Activated CD4-positive, alpha-beta T cell treated with anti-CD3 and anti-CD28 coated beads for 36 hours (primary cell): Measurements from ENCODE around the gene EVI5. TPM values are rescaled to one million over a fixed set of nuclear protein-coding genes. Genes with fewer than 3 reads are reported as not detected.

ENCODE experiments used
- ATAC-seq: fragments of 200-7000 bp; cut with Tn5 transposase; one replicate; pipeline ENCODE4 v1.10.0; 2021; ENCODE audit warnings: mild to moderate bottlenecking, moderate library complexity
- CTCF ChIA-PET: fragments of 350-600 bp; sonication (Branson Sonifier 250); formaldehyde crosslinking; loops from one replicate; lab custom pipeline; 2021; ENCODE audit warnings: antibody characterized with exemption; lab: Charles Lee
- POLR2A ChIA-PET: fragments of 350-600 bp; sonication (Branson Sonifier 250); formaldehyde crosslinking; loops from one replicate; lab custom pipeline; 2021; ENCODE audit warnings: antibody characterized with exemption, inconsistent platforms; lab: Charles Lee
- DNase-seq: peaks from one replicate; pipeline ENCODE4 v3.0.0-alpha.2; 2020
- H3K27ac Mint-ChIP-seq: one replicate; pipeline ENCODE4 v1.8.0; 2021; ENCODE audit warnings: mixed read lengths
- H3K27me3 Mint-ChIP-seq: one replicate; pipeline ENCODE4 v1.8.0; 2021; ENCODE audit warnings: mixed read lengths
- H3K36me3 Mint-ChIP-seq: one replicate; pipeline ENCODE4 v1.8.0; 2021; ENCODE audit warnings: low read depth, mixed read lengths
- H3K4me1 Mint-ChIP-seq: one replicate; pipeline ENCODE4 v1.8.0; 2021; ENCODE audit warnings: mixed read lengths
- H3K4me3 Mint-ChIP-seq: one replicate; pipeline ENCODE4 v1.8.0; 2021; ENCODE audit warnings: mild to moderate bottlenecking, moderate library complexity, mixed read lengths
- H3K9me3 Mint-ChIP-seq: one replicate; pipeline ENCODE4 v1.8.0; 2021; ENCODE audit warnings: low read depth, mixed read lengths
- intact Hi-C, 2 experiments: fragments of 100-400 bp; cut with DNase I in 1 of 2; cut with micrococcal nuclease in 1 of 2; formaldehyde crosslinking; loops; one replicate each; pipeline versions ENCODE4 v1.14.2 to v1.15.1; 2022 to 2024; cut with DNase I, micrococcal nuclease
- total RNA-seq, 2 experiments: library from RNA; stranded (reverse); gene quantifications; one replicate each; pipeline ENCODE4 v1.2.3, GENCODE V29; 2021

The EVI5 gene
- total RNA-seq, 2 experiments from 2014 or later: 28.5 to 32.6 TPM

- ATAC-seq (no peak), DNase-seq (no peak)
- Mint-ChIP-seq H3K4me3 (no peak overlapping the region), H3K27me3 (no peaks in the 10 kb centered on the region), H3K9me3 (no peaks in the 10 kb centered on the region), H3K27ac (peak overlapping the region; percentile 51), H3K4me1 (peaks cover 40% of the 10 kb centered on the region), H3K36me3 (no peaks in the 10 kb centered on the region)
- intact Hi-C loops: no loop called here
- POLR2A ChIA-PET: no interaction called here
- CTCF ChIA-PET: interaction anchor here (0.6 to 1.7 kb wide), 4 partner anchors 14 to 458 kb away, joined by 3 to 5 read pairs (median 3); no protein-coding TSS in a partner anchor
Observed at GRCh38 chr1:92459871-92460320, 325.0 kb downstream of the EVI5 start.

Other genes starting within 250 kb of the EVI5 start
- 1,000 to 10,000 TPM; 1,359 to 1,602 TPM for gene RPL5, start 46.9 kb upstream of the EVI5 start, total RNA-seq
- 1 to 10 TPM; 6.1 to 6.5 TPM for gene DIPK1A, start 176.4 kb upstream of the EVI5 start, total RNA-seq